ENCODE data around the gene LPCAT1.

LPCAT1 gene

DNA sequence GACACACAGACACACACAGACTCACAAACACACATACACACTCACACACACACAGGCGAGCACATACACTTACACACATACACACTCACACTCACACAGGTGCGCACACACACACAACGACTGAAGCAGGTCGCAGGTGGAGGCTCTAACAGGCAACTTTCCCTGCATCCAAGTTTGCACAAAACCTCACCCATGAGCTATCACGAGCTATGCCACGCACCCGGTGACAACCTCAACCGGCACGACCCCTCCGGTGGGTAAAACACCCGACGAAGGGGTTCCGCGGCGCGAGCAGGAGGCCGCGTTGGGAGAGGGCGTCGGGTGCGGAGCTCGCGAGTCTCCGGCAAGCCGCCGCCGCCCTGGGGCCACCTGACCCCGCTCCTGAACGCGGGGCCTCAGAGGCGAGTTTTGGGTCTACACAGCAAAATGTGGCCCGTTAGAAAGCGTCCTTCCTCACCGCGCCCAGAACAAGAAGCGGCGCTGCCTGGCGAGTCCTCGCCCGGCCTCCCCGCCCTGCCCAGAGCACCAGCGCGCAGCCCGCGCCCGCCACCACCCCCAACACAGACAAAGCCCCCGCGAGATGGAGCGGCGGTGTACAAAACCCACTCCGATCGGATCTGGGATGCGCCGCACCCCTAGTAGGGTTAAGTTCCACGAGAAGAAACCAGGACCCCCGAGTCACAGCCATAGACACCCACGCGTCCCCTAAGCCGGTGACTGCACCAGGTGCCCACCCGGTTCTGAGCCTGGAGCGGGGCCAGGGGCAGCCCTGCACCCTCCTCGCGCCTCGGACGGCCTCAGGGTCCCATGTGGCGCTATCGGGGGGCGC is 79.2 kb downstream of the LPCAT1 start:
- no peak for DNase-seq (ENCODE audit: low read depth)

DNA sequence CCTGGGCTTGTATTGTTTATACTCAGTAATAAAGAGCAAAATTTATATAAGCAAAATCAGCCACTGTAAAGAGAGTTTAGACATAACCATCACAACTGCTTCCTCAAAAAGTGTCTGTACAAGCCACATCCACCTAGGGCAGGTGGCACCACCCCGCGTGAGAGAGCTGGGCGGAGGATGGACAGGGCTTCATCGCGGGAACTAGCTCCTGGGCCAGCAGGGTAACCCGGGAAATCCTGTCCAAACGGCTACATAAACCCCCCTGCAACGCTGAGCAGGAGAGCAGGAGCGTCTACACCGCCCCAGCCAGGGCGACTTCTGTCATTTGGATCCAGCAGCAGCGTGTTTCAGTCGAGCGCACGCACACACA is 79.8 kb downstream of the LPCAT1 start:
- DNase-seq (ENCODE audit: low read depth), result no peak

DNA sequence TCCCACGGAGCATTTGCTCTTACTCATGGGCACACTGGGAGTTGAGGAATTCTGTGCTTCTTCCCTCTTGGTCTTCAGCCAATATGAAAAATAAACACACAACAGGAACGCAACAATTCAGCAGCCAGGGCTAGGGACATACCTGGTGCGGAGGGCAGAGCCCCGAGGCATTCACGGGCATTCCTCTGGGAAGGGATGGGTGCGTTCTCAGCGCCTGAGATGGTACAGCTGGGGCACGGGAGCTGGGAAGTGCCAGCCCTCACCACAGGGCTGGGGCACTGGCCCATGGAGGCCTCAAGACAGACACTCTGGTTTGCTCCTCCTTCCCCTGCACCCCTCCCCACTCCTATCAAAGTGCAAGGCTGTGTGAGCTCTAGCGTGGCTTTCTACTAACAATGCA is 80.6 kb downstream of the LPCAT1 start:
- DNase-seq (ENCODE audit: low read depth), result no peak

DNA sequence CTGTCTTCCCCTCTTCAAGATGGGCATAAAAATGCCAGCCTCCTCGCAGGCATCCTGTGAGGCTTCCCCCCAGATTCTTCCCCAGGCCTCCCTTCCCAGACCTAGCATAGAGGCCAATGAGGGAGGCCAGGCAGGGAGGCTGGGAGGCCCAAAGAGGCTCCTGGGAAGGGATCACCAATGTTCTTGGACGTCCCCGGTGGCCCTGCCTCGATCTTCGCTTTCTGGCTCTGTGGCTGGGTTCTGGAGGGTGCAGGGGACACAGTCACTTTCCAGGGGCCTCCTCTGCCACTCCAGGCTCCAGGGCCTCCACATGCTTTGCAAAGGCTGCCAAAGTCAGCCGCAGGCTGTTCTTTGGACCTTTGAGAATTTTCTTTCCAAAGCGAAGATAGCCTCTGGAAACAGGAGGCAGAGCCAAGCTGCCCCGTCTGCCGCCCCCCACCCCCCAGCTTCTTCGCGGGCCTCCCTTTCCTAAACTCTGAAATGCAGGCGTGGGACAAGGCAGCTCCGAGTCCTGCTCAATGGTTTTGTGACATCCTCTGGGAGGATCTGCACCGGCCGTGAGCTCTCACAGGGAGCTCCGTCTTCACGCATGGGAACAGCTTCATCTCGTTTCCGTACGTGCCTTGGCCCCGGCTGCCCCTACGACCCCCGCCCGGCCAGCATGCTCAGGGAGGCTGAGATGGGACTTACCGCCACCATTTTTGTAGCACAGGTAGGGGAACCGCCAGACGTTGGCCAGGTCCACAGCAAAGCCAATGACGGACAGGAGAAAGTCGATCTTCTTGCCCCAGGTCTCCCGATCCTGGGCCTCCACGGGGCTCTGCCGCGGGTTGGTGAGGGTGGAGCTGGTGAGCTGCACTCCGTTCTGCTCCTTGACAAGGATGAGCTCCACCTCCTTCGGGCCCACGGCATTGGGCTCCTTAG is 81.3 kb downstream of the LPCAT1 start:
- no peak for DNase-seq (ENCODE audit: low read depth)

DNA sequence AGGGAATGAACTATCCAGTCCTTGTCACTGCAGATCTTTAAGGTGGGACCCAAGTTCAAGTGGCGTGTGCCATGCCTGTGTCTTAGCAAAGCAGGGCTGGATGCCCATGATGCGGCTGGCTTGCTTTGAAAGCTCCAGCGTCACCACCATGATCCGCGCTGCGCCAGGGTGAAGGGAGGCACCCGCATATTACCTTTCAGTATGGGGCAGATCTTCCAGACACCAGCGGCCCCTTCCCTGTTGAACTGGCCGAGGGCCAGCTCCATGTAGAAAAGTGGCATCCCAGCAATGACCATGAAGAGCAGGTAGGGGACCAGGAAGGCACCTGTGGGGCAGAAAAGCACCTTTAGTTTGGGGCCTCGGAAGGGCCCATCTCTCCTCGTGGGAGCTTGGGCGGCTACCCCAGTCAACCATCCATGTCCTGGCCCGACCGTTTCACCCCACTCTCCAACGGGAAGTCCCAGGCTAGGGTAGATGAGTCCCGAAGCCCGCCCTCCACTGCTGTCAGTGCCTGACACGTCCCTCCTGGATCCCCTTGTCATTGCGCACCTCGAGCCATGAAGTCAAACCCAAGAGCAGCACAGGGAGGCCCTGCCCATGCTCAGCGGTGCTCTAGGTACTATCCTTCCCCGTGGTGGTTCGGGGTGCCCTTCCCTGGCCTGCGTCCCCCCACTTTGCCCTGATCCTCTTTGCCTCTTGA is 82.4 kb downstream of the LPCAT1 start:
- no peak for DNase-seq (ENCODE audit: low read depth)

DNA sequence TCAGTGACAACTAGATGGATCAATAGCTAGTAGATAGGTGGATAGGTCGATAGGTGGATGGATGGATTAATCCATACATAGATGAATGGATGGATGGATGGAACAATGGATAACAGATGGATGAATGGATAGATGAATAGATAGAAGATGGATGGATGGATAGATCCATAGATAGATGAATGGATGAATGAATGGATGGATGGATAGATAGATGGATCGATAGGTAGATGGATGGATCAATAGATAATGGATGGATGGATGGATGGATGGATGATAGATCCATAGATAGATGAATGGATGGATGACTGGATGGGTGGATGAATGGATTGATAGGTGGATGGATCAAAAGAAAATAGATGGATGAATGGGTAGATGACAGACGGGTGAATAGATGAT is 83.7 kb downstream of the LPCAT1 start:
- no peak for DNase-seq (ENCODE audit: low read depth)

DNA sequence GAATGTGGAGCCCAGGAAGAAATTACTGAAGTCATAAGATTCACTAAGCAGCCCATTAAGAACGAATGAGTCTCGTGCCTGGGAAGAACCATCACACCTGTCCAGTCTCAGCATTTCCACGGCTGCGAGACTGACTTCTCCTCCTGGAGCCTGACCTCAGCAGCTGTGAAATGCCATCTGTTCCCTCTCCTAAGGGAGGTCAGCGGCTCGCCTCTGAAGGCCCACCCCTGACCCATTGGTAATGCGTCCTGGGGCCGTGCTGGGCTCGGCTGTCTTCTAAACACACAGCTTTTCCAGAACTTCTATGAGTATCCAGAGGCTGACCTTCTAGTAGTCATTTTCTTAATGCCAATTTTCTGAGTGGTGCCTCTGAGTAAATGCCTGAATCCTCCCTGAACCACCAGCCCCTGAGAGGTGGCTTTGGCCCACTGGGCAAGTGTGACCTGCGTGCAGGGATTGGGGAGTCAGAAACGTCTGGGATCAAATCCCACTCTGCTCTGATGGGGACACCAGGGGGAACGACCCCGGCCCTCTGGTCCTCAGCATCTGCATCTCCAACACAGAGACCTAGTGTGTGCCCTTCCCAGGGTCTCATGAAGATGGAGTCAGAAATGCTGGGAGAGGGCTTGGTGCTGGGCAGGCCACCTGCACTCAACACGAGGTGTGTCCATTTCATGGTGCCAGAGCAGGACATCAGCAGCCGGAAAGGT is 84.2 kb downstream of the LPCAT1 start:
- DNase-seq (ENCODE audit: low read depth), result no peak

DNA sequence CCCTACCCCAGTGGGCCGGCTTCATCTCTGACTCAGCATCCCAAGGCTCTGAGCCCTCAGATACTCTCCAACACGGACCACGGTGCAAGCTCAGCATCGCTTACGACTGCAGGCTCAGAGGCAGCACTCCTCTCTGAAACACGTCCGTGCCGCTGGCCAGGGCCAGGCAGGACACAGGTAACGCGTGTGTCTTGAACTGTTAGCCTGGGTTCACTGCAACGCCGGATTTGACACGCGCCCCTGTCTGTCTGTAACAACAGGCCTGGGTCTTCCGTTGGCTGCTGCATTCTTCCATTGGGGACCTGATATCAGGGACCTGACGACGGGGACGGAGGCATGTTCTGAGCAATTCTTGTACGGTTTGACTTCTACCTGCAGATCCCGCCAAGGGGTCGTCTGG is 84.9 kb downstream of the LPCAT1 start:
- DNase-seq (ENCODE audit: low read depth), result no peak

DNA sequence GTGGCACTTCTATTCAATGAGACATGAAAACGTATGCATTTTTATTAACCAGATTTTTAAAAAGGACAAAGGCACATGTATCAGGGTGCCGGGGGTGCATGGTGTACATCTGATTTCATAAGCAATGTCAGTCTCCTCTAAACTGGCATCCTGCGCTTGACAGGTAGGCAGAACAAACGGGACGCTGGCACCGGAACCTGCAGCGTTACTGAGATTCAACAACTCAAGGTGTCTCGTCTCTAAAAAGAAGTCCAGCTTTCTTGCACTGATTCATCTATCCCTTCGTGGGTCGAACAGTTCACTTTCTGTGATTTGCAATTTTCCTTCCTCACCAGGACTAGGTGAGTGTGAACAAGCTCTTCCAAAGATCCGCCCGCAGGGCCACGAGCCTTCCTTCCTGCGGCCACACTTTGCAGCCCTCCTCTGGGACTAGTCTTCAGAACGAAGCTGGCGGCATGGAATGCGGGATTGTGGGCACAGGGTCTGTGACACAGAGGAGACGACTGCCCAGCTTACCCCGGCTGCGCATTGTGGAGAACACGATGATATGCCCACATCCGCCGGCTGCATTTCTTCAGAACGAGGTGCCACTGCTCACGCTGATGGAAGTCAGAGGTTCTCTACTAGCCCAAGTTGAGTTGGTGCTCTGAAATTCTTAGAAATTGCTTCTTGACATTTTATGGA is 85.7 kb downstream of the LPCAT1 start:
- no peak for DNase-seq (ENCODE audit: low read depth)

DNA sequence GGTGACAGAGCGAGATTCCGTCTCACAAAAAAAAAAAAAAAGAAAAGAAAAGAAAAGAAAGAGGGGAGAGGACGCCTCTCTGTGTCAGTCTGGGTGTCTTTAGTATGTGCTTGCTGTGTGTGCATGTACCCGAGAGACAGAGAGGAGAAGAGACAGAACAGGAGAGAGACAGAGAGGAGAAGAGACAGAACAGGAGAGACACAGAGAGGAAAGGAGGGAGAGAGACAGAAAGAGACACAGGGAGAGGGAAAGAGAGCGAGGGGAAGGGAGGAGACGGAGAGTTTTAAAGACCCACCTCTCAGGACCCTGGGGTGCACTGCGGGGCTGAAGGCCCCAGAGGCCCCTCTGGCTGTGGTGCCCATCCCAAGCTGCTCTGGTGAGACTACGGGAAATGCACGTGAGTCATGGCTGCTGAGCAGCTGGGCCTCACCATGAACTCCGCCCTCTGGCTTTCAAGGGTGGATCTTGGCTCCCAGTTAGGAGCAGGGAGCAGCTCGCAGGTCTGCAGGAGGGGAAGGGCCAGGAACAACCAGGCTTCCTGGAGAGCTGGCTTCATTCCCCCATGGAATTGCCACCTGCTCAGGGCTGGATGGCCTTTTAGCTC is 86.4 kb downstream of the LPCAT1 start:
- no peak for DNase-seq (ENCODE audit: low read depth)

DNA sequence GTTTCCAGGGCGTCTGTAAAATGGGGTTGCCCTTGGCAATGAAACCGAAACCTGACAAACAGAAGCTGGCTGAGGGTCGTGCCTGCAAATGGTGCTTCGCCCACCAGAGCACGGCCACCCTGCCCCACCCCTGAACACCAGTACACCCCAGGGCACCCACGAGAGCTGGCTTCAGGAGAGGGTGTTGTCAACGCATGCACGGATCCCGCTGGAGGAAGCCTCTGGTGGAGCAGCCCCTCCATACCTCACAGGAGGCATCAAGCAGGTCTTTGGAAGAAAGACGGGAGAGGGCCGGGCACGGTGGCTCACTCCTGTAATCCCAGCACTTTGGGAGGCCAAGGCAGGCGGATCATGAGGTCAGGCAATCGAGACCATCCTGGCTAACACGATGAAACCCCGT is 87.1 kb downstream of the LPCAT1 start:
- DNase-seq (ENCODE audit: low read depth), result no peak

DNA sequence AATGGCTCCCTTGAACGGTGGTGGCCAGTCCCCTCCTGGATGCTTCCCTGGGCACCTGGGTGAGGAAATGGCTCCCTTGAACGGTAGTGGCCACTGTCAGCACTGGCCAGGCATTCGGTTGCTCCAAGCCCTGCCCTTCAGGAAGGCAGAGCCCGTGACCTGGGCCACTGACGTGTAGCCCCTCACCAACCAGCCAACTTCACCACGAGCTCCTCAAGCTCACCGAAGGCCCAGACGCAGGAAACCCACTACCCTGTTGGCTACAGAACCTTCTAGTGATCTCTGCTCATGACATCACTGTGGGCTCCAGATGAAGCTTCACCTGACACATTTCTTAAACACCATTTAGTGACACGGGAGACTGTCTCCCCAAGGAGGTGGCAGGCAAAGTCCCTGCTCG is 87.7 kb downstream of the LPCAT1 start:
- no peak for DNase-seq (ENCODE audit: low read depth)

DNA sequence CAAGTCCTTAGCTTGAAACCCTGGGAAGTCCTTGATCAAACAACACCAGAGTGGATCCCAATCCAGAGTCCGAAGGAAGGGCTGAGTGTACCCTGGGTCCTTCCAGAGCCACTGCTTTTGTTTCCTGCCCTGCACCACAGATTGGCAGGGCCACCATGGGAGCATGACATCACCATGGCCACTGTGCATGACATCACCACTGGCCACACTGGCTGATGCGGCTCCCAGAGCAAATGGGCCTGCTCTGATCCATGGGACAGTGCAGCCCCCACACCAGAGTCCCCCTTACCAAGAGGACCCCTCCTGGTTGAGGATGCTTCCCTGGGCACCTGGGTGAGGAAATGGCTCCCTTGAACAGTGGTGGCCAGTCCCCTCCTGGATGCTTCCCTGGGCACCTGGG is 88.4 kb downstream of the LPCAT1 start:
- no peak for DNase-seq (ENCODE audit: low read depth)

DNA sequence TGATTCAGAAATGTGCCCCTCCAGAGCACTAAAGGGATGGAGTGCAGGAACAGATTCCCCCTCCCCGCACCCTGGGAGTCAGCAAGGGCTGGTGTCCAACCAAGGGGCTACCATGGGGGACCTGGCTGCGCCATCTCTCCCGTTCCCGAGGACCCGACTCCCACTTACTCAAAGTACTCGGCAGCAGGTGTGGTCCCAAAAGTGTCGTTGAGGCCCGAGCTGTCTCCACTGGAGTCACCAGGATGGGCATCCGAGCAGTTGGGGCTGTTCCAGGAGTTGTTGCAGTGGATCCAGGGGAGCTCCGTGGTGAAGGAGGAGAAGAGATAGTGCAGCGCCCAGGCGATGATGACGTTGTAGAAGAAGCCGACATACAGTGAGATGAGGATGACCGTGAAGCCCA is 91.5 kb downstream of the LPCAT1 start:
- DNase-seq (ENCODE audit: low read depth), result no peak

DNA sequence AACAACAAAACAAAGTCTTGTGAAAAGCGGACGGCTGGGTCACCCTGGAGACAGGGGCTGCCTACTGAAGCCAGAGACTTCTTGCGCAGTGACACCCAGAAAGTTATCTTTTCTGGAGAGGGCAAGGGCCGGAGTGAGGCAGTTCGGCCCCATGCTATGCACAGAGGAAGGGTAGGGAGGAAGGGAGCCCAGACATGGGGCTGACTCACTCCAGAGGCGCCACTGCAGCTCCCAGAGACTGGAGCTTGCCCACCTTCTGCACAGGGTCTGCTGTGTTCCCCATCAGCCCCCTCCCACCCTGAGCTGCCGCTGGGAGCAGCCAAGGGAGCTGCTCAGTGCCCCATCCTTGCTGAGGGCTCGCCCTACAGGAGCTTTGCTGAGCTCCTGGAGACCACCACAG is 91.9 kb downstream of the LPCAT1 start:
- DNase-seq (ENCODE audit: low read depth), result no peak

DNA sequence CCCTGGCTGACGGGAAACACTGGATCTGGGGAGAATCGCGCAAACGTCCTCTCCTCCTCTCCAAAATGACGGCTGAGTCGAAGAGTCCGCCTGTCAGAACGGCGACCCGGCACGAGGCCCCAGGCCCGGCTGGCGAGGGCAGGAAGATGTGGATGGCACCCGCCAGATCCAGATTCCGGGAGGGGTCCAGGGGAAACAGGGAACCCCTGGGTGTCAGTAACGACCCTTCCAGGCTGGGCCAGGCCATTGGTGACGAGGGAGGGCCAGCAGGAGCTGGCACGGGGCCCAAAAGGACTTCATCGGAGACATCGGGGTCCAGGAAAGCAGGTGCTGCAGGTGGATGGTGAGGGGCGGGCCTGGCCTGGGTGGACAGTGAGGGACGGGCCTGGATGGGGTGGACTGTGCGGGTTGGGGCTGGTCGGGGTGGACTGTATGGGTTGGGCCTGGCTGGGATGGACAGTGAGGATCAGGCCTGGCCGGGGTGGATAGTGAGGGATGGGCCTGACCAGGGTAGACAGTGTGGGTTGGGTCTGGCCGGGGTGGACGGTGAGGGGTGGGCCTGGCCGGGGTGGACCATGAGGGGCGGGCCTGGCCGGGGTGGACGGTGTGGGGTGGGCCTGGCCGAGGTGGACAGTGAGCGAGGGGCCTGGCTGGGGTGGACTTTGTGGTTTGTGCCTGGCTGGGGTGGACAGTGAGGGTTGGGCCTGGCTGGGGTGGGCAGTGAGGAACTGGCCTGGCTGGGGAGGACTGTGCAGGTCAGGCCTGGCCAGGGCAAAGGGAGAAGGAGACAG is 92.5 kb downstream of the LPCAT1 start:
- DNase-seq (ENCODE audit: low read depth), result no peak

DNA sequence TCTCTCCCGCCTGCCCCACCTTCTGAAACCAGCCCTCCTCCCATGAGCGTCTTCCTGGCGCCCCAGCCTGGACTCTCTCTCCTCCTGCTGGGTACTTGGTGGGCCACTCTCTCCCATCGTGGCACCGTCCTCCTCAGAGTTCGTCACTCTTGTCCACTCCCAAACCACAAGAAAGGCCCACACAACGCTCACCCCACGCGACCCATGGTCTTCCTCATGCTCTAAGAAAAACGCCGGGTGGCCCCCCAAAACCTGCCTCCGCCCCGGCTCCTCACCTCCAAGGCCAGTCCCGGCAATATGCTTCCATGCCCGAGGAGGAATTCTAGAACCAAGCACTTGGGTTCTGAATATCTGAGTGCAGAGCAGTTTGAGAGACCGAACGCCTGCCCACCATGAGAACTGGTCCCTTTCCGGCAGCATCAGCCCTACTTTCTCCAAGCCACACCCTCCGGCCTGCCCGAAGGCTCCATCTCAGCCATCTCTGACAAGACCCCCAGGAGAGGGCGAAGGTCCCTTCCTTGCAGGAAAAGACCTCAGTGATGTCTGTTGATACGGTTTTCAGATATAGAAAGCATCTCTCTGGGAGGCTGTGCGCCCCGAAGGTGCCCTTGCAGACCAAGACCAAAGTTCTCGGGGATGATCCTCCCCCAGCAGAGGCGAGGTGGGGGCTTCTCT is 93.5 kb downstream of the LPCAT1 start:
- DNase-seq (ENCODE audit: low read depth), result no peak

DNA sequence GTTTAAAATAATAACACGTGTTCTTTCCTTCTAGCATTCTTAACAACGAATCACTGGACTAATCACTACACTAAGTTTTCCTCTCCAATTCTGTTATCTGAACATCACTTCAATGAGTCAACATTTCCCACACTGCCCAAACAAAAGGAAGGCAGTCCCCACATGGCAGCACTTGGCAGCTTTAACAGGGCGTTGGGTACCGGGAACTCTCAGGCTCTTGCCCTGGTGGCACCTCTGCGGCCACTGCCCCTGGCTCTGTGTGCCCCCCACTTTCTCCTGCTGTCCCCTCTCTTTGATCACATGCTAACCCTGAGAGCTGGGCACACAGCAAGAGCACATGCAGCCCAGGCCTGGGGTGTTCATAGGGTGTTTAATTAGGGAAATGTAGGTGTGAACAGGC is 94.3 kb downstream of the LPCAT1 start:
- no peak for DNase-seq (ENCODE audit: low read depth)

DNA sequence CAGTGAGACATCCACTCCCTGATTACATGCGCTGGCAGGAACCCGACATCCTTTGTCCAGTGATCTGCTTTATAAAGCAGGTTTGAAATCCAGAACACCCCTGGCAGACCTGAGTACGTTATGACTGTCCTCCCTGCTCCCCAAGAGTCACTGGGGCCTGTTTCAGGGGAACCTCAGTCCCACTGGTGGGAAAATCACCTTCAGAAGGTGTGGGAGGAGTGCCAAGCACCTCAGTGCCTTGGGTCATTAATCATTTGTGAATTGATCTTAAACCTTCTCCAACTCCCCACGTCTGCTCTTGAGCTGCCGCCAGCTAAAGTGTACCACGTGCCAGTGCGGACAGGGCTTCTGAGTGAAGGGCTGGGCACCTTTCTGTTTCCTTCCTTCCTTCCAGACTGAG is 94.7 kb downstream of the LPCAT1 start:
- DNase-seq (ENCODE audit: low read depth), result no peak

DNA sequence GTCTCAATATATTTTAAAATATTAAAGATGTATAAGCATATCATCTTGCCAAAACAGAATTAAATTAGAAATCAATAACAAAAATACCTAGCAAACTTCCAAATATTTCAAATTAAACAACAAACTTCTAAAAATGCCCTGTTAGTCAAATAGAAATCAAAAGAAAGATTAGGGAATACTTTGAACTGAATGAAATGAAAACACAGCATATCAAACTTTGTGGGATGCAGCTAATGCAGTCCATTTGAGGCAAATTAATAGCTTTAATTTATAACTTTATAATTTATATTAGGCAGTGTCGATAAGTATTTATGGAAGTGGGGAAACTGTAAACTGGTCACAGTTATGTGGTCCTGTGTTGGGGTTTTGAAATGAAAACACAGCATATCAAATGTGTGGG is 95.7 kb downstream of the LPCAT1 start:
- DNase-seq (ENCODE audit: low read depth), result no peak
